Measurements from ENCODE around the gene RBM4B.

- TF ChIP-seq, protein P1, sequence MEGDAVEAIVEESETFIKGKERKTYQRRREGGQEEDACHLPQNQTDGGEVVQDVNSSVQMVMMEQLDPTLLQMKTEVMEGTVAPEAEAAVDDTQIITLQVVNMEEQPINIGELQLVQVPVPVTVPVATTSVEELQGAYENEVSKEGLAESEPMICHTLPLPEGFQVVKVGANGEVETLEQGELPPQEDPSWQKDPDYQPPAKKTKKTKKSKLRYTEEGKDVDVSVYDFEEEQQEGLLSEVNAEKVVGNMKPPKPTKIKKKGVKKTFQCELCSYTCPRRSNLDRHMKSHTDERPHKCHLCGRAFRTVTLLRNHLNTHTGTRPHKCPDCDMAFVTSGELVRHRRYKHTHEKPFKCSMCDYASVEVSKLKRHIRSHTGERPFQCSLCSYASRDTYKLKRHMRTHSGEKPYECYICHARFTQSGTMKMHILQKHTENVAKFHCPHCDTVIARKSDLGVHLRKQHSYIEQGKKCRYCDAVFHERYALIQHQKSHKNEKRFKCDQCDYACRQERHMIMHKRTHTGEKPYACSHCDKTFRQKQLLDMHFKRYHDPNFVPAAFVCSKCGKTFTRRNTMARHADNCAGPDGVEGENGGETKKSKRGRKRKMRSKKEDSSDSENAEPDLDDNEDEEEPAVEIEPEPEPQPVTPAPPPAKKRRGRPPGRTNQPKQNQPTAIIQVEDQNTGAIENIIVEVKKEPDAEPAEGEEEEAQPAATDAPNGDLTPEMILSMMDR (IDR thresholded peaks at IDR 0.05; ENCODE audit: insufficient read depth, low read depth, low read length), result no peak
- no peak for TF ChIP-seq EZH2 (IDR thresholded peaks at IDR 0.05; ENCODE audit: insufficient read depth, low read length)
Measured at GRCh38 chr11:66636411-66636810, 41.3 kb downstream of the RBM4B start.

All from astrocyte (in vitro differentiated cells and primary cell).